Liver (tissue), 9 donors: Measurements from ENCODE around the gene NKIRAS1. TPM values are rescaled to one million over a fixed set of nuclear protein-coding genes. Genes with fewer than 3 reads are reported as not detected.

Experiments used
- DNase-seq: peaks from one replicate; pipeline ENCODE4 v3.0.0-alpha.2; 2017; ENCODE audit warnings: low spot score
- H3K27ac ChIP-seq, 2 donors: one replicate each; pipeline ENCODE4 v1.7.0; 2013; ENCODE audit warnings: inconsistent platforms in 2 of 2, low read length in 2 of 2, control low read depth in 1 of 2, low read depth in 1 of 2, mild to moderate bottlenecking in 1 of 2
- H3K27me3 ChIP-seq, 4 donors: one replicate each; pipeline versions ENCODE4 v1.6.1 to v1.7.0; 2013; ENCODE audit warnings: low read length in 3 of 4, inconsistent platforms in 1 of 4, mild to moderate bottlenecking in 1 of 4, moderate library complexity in 1 of 4; ENCODE audit not compliant: control insufficient read depth in 4 of 4, insufficient read depth in 4 of 4
- H3K36me3 ChIP-seq, 4 donors: one replicate each; pipeline versions ENCODE4 v1.6.1 to v1.7.0; 2013; ENCODE audit warnings: low read length in 3 of 4, mild to moderate bottlenecking in 3 of 4, low read depth in 1 of 4, moderate library complexity in 1 of 4; ENCODE audit not compliant: control insufficient read depth in 4 of 4, insufficient read depth in 3 of 4
- H3K4me1 ChIP-seq, 4 donors: one replicate each; pipeline versions ENCODE4 v1.6.1 to v1.7.0; 2013; ENCODE audit warnings: low read length in 3 of 4, mild to moderate bottlenecking in 3 of 4, moderate library complexity in 1 of 4; ENCODE audit not compliant: control insufficient read depth in 4 of 4, insufficient read depth in 4 of 4
- H3K4me3 ChIP-seq, 3 donors: one replicate each; pipeline versions ENCODE4 v1.6.1 to v1.7.0; 2013; ENCODE audit warnings: low read length in 3 of 3, control low read depth in 1 of 3, low read depth in 1 of 3, mild to moderate bottlenecking in 1 of 3
- H3K9ac ChIP-seq, 2 donors: one replicate each; pipeline ENCODE4 v1.7.0; 2013; ENCODE audit warnings: low read length in 2 of 2, mild to moderate bottlenecking in 2 of 2, moderate library complexity in 2 of 2, control low read depth in 1 of 2, low read depth in 1 of 2
- H3K9me3 ChIP-seq, 4 donors: one replicate each; pipeline versions ENCODE4 v1.6.1 to v1.7.0; 2013; ENCODE audit warnings: low read length in 3 of 4; ENCODE audit not compliant: control insufficient read depth in 4 of 4
- ATF3 ChIP-seq: IDR thresholded peaks from 2 replicates; pipeline ENCODE4 v1.6.1; 2016; ENCODE audit warnings: antibody characterized with exemption
- EGR1 ChIP-seq, 2 donors: IDR thresholded peaks; 2 replicates each; pipeline ENCODE4 v1.6.1; 2016 to 2018; ENCODE audit warnings: antibody characterized with exemption in 2 of 2, low read depth in 2 of 2
- FOXA1 ChIP-seq: IDR thresholded peaks from 2 replicates; pipeline ENCODE4 v1.6.1; 2016; ENCODE audit warnings: antibody characterized with exemption
- FOXA2 ChIP-seq: IDR thresholded peaks from 2 replicates; pipeline ENCODE4 v1.6.1; 2016; ENCODE audit warnings: antibody characterized with exemption
- GABPA ChIP-seq, 2 donors: IDR thresholded peaks in 1 of 2; conservative IDR thresholded peaks in 1 of 2; 2 replicates each; pipeline ENCODE4 v1.6.1; 2016; ENCODE audit warnings: antibody characterized with exemption in 2 of 2, mild to moderate bottlenecking in 1 of 2, moderate library complexity in 1 of 2
- HNF4A ChIP-seq, 2 donors: conservative IDR thresholded peaks; 2 replicates each; pipeline ENCODE4 v1.6.1; 2016; ENCODE audit warnings: antibody characterized with exemption in 2 of 2, mild to moderate bottlenecking in 2 of 2
- HNF4G ChIP-seq: IDR thresholded peaks from 2 replicates; pipeline ENCODE4 v1.6.1; 2016; ENCODE audit warnings: antibody characterized with exemption
- JUND ChIP-seq, 2 donors: IDR thresholded peaks; 2 replicates each; pipeline ENCODE4 v1.6.1; 2016; ENCODE audit warnings: antibody characterized with exemption in 2 of 2
- MAX ChIP-seq: IDR thresholded peaks from 2 replicates; pipeline ENCODE4 v1.6.1; 2016; ENCODE audit warnings: antibody characterized with exemption
- NR2F2 ChIP-seq: IDR thresholded peaks from 2 replicates; pipeline ENCODE4 v1.6.1; 2016; ENCODE audit warnings: antibody characterized with exemption
- RAD21 ChIP-seq, 2 donors: IDR thresholded peaks; 2 replicates each; pipeline ENCODE4 v1.6.1; 2016; ENCODE audit warnings: antibody characterized with exemption in 2 of 2, mild to moderate bottlenecking in 2 of 2
- REST ChIP-seq: IDR thresholded peaks from 2 replicates; pipeline ENCODE4 v1.6.1; 2016; ENCODE audit warnings: antibody characterized with exemption, mild to moderate bottlenecking
- RXRA ChIP-seq, 2 donors: IDR thresholded peaks; 2 replicates each; pipeline ENCODE4 v1.6.1; 2017 to 2018; ENCODE audit warnings: antibody characterized with exemption in 2 of 2, mild to moderate bottlenecking in 1 of 2
- SP1 ChIP-seq: IDR thresholded peaks from 2 replicates; pipeline ENCODE4 v1.6.1; 2018; ENCODE audit warnings: antibody characterized with exemption, mild to moderate bottlenecking
- TAF1 ChIP-seq: conservative IDR thresholded peaks from 2 replicates; pipeline ENCODE4 v1.6.1; 2016; ENCODE audit warnings: antibody characterized with exemption, mild to moderate bottlenecking
- YY1 ChIP-seq: IDR thresholded peaks from 2 replicates; pipeline ENCODE4 v1.6.1; 2016; ENCODE audit warnings: antibody characterized with exemption, mild to moderate bottlenecking
- WGBS: extraction: QIAGEN DNeasy Blood & Tissue Kit; methylation state at CpG from one replicate; pipeline ENCODE4 v1.1.7; 2013; 5-methylcytosine and 5-hydroxymethylcytosine counted together
- polyA plus RNA-seq, 2 donors: library from polyadenylated mRNA; stranded (reverse) in 1 of 2; unstranded in 1 of 2; fragments of 200-250 nt in 1 of 2; fragments of >200 nt in 1 of 2; fragmentation: Nextera tagmentation in 1 of 2; extraction: Ambion mirVana in 1 of 2; gene quantifications; one replicate each; pipeline versions ENCODE4 v1.2.1 to v1.2.3, GENCODE V29; 2013 to 2015
- total RNA-seq, 2 donors: library from RNA; depleted of rRNA; stranded (reverse); fragments of >200 nt; gene quantifications; one replicate each; pipeline ENCODE4 v1.2.3, GENCODE V29; 2014
- TF ChIP-seq, protein P1 (sequence below): fragments of 150-350 bp; IDR thresholded peaks from 2 replicates; pipeline ENCODE4 v1.5.1; 2017; ENCODE audit warnings: improper control_type of control experiment, low read depth, low read length; ENCODE audit not compliant: missing input control
- TF ChIP-seq, protein P2 (sequence below): IDR thresholded peaks from 2 replicates; pipeline ENCODE4 v1.6.1; 2016; ENCODE audit warnings: antibody characterized with exemption
- donor health status: healthy.
- donor health status: healthy.
- donor health status: healthy.
- donor health status: healthy.
- donor health status: healthy.

The NKIRAS1 gene
- total and polyA plus RNA-seq, 4 donors, result 4.6 to 12.6 (median 8.4) TPM

DNA sequence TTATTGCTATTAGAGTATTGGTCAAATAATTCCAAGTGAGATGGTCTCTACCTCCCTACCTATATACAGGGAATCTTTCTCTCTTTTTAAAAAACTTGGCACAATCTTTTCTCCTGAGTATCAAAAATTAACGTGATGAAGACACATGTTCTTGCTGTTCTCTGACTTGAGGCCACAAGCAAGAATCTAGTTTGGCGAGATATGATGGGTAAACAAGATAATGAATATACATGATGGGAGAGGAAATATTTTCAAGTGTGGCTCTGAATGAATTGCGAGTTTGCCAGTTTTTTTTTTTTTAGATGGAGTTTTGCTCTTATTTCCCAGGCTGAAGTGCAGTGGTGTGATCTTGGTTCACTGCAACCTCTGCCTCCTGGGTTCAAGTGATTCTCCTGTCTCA lies 39.9 kb upstream of the NKIRAS1 start:
- H3K9me3 ChIP-seq, result no peaks in the 10 kb centered on the region
- H3K9ac ChIP-seq, result no peak overlapping the region
- TF ChIP-seq FOXA1 (no peak), YY1 (no peak), NR2F2 (no peak), RXRA (IDR thresholded peaks at IDR 0.05) (no peak), REST (no peak), TAF1 (no peak), FOXA2 (no peak), EGR1 (IDR thresholded peaks at IDR 0.05; ENCODE audit: low read depth in 2 of 2) (no peak), JUND (IDR thresholded peaks at IDR 0.05) (no peak), HNF4A (conservative IDR thresholded peaks at IDR 0.05) (no peak), MAX (no peak), HNF4G (no peak)
- TF ChIP-seq, protein P1, sequence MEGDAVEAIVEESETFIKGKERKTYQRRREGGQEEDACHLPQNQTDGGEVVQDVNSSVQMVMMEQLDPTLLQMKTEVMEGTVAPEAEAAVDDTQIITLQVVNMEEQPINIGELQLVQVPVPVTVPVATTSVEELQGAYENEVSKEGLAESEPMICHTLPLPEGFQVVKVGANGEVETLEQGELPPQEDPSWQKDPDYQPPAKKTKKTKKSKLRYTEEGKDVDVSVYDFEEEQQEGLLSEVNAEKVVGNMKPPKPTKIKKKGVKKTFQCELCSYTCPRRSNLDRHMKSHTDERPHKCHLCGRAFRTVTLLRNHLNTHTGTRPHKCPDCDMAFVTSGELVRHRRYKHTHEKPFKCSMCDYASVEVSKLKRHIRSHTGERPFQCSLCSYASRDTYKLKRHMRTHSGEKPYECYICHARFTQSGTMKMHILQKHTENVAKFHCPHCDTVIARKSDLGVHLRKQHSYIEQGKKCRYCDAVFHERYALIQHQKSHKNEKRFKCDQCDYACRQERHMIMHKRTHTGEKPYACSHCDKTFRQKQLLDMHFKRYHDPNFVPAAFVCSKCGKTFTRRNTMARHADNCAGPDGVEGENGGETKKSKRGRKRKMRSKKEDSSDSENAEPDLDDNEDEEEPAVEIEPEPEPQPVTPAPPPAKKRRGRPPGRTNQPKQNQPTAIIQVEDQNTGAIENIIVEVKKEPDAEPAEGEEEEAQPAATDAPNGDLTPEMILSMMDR, result no peak
- peaks cover 4 to 30% (median 12%) of the 10 kb centered on the region in 4 donors for H3K36me3 ChIP-seq
- peaks cover 0 to 4% (median 1%) of the 10 kb centered on the region in 4 donors for H3K4me1 ChIP-seq
- DNase-seq, result no peak
- no peak overlapping the region for H3K27ac ChIP-seq
- WGBS, result 91% methylated on average over 3 of the region's 3 CpGs
- no peaks in the 10 kb centered on the region for H3K27me3 ChIP-seq
- H3K4me3 ChIP-seq, result no peak overlapping the region

DNA sequence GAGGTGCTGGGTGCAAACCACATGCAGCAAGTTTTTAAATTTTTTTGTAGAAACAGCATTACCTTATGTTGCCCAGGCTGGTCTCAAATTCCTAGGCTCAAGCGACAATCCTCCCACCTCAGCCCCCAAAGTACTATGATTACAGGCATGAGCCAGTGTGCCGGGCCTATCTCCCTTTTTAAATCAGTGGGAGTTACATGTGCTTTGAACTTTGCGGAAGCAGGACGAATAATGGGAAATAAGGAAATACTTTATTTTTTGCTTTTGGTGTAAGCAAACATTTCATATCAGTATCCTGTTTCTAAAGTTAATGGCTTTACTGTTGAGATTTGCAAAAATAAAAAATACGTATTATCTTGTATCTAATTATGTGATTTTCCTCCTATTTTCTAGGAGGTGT lies 37.4 kb upstream of the NKIRAS1 start:
- Histone ChIP-seq H3K9ac (no peak overlapping the region), H3K4me3 (no peak overlapping the region), H3K36me3 (peaks cover 0 to 11% (median 3%) of the 10 kb centered on the region in 4 donors), H3K9me3 (no peaks in the 10 kb centered on the region), H3K4me1 (peaks cover 6 to 25% (median 15%) of the 10 kb centered on the region in 4 donors), H3K27ac (no peak overlapping the region), H3K27me3 (no peaks in the 10 kb centered on the region)
- no peak for DNase-seq
- WGBS, result 71% methylated on average over 5 of the region's 5 CpGs
- TF ChIP-seq GABPA (IDR thresholded peaks at IDR 0.05 in 1 of 2, conservative IDR thresholded peaks at IDR 0.05 in 1 of 2) (no peak), JUND (IDR thresholded peaks at IDR 0.05) (no peak), EGR1 (IDR thresholded peaks at IDR 0.05; ENCODE audit: low read depth in 2 of 2) (no peak), RAD21 (IDR thresholded peaks at IDR 0.05) (no peak), NR2F2 (no peak), FOXA2 (no peak), TAF1 (no peak), REST (no peak), RXRA (IDR thresholded peaks at IDR 0.05) (no peak), YY1 (no peak), FOXA1 (no peak), ATF3 (no peak), HNF4A (conservative IDR thresholded peaks at IDR 0.05) (no peak), SP1 (no peak)
- TF ChIP-seq, protein P2, sequence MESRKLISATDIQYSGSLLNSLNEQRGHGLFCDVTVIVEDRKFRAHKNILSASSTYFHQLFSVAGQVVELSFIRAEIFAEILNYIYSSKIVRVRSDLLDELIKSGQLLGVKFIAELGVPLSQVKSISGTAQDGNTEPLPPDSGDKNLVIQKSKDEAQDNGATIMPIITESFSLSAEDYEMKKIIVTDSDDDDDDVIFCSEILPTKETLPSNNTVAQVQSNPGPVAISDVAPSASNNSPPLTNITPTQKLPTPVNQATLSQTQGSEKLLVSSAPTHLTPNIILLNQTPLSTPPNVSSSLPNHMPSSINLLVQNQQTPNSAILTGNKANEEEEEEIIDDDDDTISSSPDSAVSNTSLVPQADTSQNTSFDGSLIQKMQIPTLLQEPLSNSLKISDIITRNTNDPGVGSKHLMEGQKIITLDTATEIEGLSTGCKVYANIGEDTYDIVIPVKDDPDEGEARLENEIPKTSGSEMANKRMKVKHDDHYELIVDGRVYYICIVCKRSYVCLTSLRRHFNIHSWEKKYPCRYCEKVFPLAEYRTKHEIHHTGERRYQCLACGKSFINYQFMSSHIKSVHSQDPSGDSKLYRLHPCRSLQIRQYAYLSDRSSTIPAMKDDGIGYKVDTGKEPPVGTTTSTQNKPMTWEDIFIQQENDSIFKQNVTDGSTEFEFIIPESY, result no peak
- TF ChIP-seq, protein P1, result no peak
